Prostate gland (tissue), 2 donors: ENCODE measurements around the gene CD9.

Experiments
- POLR2A ChIP-seq: fragments of 450-650 bp; IDR thresholded peaks from one replicate; pipeline ENCODE4 v1.6.1; 2016; ENCODE audit warnings: antibody characterized with exemption, mild to moderate bottlenecking
- POLR2AphosphoS5 ChIP-seq: sonication (generic); formaldehyde crosslinking; IDR thresholded peaks from one replicate; pipeline ENCODE4 v1.6.1; 2017; ENCODE audit warnings: antibody characterized with exemption
- TF ChIP-seq, protein P1 (sequence below), 4 experiments: fragments of 200-600 bp in 2 of 4; fragments of 450-650 bp in 2 of 4; sonication (generic) in 2 of 4; IDR thresholded peaks; 1 replicate in 3 of 4; 2 replicates in 1 of 4; pipeline ENCODE4 v1.5.1; 2016 to 2019; ENCODE audit warnings: antibody characterized with exemption in 4 of 4, mild to moderate bottlenecking in 2 of 4, moderate library complexity in 2 of 4

DNA sequence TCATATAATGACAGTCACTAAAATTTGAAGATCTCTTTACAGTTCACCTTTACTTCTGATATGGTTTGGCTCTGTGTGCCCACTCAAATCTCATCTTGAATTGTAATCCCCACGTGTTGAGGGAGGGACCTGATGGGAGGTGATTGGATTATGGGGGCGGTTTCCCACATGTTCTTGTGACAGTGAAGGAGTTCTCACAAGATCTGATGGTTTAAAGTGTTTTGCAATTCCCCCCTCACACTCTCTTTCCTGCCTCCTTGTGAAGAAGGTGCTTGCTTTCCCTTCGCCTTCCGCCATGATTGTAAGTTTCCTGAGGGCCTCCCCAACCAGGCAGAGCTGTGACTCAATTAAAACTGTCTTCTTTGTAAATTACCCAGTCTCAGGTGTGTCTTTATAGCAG is 27.3 kb upstream of the CD9 start:
- no peak for TF ChIP-seq POLR2AphosphoS5
- TF ChIP-seq, protein P1, sequence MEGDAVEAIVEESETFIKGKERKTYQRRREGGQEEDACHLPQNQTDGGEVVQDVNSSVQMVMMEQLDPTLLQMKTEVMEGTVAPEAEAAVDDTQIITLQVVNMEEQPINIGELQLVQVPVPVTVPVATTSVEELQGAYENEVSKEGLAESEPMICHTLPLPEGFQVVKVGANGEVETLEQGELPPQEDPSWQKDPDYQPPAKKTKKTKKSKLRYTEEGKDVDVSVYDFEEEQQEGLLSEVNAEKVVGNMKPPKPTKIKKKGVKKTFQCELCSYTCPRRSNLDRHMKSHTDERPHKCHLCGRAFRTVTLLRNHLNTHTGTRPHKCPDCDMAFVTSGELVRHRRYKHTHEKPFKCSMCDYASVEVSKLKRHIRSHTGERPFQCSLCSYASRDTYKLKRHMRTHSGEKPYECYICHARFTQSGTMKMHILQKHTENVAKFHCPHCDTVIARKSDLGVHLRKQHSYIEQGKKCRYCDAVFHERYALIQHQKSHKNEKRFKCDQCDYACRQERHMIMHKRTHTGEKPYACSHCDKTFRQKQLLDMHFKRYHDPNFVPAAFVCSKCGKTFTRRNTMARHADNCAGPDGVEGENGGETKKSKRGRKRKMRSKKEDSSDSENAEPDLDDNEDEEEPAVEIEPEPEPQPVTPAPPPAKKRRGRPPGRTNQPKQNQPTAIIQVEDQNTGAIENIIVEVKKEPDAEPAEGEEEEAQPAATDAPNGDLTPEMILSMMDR (IDR thresholded peaks at IDR 0.05), result no peak
- TF ChIP-seq POLR2A, result no peak
